Testis (tissue), 2 donors: Measurements from ENCODE around the gene DNER.

Experiments
- POLR2A ChIP-seq: fragments of 450-650 bp; IDR thresholded peaks from one replicate; pipeline ENCODE4 v1.6.1; 2017; ENCODE audit warnings: antibody characterized with exemption, mild to moderate bottlenecking, moderate library complexity
- TF ChIP-seq, protein P1 (sequence below), 3 experiments: fragments of 450-650 bp in 2 of 3; fragments of 200-600 bp in 1 of 3; sonication (generic) in 1 of 3; IDR thresholded peaks; one replicate each; pipeline ENCODE4 v1.5.1; 2016 to 2019; ENCODE audit warnings: antibody characterized with exemption in 3 of 3, mild to moderate bottlenecking in 2 of 3, moderate library complexity in 1 of 3

- TF ChIP-seq, protein P1, sequence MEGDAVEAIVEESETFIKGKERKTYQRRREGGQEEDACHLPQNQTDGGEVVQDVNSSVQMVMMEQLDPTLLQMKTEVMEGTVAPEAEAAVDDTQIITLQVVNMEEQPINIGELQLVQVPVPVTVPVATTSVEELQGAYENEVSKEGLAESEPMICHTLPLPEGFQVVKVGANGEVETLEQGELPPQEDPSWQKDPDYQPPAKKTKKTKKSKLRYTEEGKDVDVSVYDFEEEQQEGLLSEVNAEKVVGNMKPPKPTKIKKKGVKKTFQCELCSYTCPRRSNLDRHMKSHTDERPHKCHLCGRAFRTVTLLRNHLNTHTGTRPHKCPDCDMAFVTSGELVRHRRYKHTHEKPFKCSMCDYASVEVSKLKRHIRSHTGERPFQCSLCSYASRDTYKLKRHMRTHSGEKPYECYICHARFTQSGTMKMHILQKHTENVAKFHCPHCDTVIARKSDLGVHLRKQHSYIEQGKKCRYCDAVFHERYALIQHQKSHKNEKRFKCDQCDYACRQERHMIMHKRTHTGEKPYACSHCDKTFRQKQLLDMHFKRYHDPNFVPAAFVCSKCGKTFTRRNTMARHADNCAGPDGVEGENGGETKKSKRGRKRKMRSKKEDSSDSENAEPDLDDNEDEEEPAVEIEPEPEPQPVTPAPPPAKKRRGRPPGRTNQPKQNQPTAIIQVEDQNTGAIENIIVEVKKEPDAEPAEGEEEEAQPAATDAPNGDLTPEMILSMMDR (IDR thresholded peaks at IDR 0.05) = no peak
- no peak for TF ChIP-seq POLR2A
These were observed 400.8 kb downstream of the DNER start for GRCh38 chr2:229313591-229313990.
